Measurements from ENCODE around the gene UXS1.

DNA sequence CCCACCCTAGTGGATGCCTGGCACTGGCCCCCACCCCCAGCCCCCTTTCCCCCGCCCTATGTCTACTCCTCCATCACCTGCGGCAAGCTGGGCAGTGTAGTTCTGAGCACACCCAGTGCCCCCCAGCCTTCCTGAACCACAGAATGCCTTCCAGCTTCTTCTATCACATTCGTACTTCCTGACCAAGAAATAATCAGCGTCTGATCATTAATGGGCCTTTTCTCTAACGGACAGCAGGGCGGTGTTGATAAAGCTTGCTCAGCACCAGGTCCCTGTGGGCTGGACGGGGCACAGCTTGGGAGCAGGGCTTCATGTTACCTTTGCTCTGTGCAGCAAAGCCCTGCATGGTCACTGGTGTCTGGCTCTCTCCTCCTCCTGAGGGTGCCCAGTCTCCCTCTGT lies 15.4 kb downstream of the UXS1 start:
- TF ChIP-seq, protein P1, sequence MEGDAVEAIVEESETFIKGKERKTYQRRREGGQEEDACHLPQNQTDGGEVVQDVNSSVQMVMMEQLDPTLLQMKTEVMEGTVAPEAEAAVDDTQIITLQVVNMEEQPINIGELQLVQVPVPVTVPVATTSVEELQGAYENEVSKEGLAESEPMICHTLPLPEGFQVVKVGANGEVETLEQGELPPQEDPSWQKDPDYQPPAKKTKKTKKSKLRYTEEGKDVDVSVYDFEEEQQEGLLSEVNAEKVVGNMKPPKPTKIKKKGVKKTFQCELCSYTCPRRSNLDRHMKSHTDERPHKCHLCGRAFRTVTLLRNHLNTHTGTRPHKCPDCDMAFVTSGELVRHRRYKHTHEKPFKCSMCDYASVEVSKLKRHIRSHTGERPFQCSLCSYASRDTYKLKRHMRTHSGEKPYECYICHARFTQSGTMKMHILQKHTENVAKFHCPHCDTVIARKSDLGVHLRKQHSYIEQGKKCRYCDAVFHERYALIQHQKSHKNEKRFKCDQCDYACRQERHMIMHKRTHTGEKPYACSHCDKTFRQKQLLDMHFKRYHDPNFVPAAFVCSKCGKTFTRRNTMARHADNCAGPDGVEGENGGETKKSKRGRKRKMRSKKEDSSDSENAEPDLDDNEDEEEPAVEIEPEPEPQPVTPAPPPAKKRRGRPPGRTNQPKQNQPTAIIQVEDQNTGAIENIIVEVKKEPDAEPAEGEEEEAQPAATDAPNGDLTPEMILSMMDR (IDR thresholded peaks at IDR 0.05), result no peak
- no peak for TF ChIP-seq POLR2A (IDR thresholded peaks at IDR 0.05)
